ENCODE results near the gene QPCTL.
A peak's percentile ranks its signal among the peaks of the same experiment; 100 is the strongest.
"Not testable (repeated sequence)": the region's sequence is repeated elsewhere in the genome, so short reads cannot be mapped to it uniquely, and the experiment has no call there.

Gene QPCTL

DNA sequence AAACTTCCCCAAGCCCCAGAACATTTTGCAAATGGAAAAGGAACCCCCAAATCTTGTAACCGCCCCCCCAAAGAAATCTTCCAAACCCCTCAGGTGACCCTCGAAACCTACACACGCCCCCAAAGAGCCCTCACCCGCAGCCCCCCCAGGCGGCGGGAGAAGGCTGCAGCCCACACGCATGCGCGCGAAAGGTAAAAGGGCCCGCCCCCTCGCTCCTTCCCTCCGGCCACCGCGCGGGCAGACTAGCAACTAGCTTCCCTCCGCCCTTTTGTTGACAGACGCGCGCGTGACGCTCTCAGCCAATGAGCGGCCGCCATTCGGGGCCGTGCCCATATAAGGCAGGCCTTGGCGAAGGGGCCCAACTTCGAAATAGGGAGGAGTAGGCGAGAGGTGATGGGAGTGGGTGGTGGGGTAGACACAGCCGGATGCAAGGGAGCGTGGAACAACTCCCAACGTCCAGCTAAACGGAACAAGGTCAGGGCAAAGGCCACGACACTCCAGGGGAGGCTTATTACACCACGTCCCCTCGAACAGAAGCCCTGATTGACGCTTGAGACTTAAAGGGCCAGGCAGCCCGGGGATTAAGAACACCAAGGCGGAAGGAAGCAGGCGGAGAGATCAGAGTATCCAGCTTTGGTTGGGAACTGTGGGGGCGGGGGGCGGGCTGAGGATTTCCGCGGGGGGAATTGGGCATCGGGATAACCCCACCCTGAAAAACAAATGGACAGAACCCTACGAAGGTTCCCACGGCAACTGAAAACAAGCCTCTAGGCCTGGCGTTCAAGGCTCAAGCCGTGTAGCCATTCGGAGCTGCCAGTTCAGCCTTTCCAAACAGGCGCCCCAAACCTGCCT is 24.9 kb downstream of the QPCTL start:
- peak; percentile 96 for DNase-seq (ENCODE audit: low spot score)

DNA sequence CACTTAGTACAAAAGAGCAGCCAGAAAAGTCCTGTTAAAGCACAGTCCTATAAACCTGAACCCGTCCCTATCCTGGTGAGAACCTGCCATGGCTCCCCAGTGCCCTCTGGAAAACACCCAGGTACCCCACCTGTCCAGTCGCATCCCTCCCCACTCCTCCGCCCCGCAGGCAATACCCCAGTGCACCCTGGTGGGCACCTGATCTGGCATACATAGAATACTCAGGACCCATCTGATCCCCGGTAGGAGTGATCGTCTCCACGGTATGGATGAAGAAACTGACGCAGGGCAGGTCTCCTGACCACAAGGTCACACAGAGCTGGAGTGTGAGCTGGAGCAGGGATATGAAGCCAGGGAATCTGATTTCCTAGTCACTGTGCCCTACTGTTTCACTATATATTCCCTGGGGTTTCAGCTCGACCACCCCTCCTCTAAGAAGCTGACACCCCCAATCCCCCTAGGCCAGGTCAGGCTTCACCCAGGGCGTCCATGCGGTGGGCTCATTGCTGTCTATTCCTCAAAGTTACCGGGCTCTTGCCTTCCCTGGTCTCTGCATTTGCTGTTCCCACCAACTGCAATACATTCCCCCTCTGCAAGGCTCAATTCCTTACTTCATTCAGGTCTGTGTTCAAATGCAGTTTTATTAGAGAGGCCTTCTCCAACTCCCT is 25.7 kb downstream of the QPCTL start:
- DNase-seq (ENCODE audit: low spot score): no peak

DNA sequence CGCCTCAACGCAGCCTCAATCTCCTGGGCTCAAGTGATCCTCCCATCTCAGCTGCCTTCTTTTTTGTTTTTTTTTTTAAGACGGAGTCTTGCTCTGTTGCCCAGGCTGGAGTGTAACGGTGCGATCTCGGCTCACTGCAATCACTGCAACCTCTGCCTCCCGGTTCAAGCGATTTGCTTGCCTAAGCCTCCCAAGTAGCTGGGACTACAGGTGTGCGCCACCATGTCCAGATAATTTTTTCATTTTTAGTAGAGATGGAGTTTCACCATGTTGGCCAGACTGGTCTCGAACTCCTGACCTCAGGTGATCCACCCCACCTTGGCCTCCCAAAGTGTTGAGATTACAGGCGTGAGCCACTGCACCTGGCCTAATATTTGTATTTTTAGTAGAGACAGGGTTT is 27.6 kb downstream of the QPCTL start:
- DNase-seq (ENCODE audit: low spot score): not testable (repeated sequence)

DNA sequence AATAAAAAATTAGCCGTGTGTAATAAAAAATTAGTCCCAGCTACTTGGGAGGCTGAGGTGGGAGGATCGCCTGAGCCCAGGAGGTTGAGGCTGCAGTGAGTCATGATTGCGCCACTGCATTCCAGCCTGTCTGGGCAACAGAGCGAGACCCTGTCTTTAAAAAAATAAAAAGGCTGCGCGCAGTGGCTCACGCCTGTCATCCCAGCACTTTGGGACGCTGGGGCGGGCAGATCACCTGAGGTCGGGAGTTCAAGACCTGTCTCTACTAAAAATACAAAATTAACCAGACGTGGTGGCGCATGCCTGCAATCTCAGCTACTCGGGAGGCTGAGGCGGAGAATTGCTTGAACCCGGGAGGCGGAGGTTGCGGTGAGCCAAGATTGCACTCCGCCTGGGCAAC is 36.2 kb downstream of the QPCTL start:
- not testable (repeated sequence) for DNase-seq (ENCODE audit: low spot score)

- DNase-seq (ENCODE audit: low spot score): peak; percentile 33
These were observed 37.4 kb downstream of the QPCTL start for GRCh38 chr19:45729800-45730290.

DNA sequence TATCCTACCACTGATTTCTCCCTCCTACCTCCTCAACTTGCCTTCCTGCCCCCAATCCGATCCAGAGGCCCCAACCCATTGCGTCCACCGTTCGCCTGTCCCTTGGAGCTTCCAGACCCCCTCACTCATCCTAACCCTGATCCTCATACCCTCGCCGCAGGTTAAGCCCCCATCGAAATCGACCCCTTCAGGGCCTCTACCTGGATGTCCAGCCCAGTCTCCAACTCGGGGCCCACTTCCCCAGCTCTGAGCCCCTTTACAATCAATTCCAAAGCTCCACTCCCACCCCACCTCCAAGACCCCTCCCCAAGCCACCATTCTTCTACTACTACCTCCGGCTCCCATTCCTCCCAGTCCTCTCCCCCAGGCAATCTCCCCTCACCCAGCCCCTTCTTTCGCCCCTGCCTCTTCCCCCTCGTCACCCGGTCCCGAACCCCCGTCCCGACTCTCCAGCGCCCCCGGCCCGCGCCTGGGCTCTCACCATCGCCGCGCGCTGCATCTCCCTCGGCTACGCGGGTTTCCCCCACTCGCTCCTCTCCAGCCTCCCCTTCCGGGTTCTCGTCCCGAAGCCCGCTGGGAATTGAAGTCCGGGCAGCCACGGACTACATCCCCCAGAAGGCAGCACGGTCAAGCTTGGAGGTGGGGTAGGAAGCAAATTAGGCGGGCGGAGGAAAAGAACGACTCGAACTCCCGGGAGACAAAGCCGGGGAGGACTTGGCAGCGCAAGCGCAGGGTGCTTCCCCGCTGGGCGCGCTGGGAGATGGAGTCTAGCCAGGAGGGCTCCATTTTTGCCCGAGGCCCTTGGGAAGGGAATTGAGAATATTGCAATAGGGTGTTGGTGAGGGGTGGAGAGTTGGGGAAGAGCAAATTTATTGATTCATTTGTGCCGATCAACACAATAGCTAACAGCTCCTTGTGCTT is 38.2 kb downstream of the QPCTL start, which contains the start of gene FBXO46:
TSS of gene FBXO46 (minus strand) at position 529 of the 921 bp plus-strand sequence. CDS start 17,401 bp downstream, outside the sequence.
- peak; percentile 91 for DNase-seq (ENCODE audit: low spot score)

GRCh38 chr19:45733160-45733810 is 40.8 kb downstream of the QPCTL start, which contains the start of gene MEIOSIN:
Gene MEIOSIN, plus strand, starts transcription at chr19:45733439. Its CDS starts 1,938 bp downstream, at chr19:45735377.
- no peak for DNase-seq (ENCODE audit: low spot score)

- DNase-seq (ENCODE audit: low spot score): no peak
These were observed 47.3 kb downstream of the QPCTL start for GRCh38 chr19:45739498-45740439.

DNA sequence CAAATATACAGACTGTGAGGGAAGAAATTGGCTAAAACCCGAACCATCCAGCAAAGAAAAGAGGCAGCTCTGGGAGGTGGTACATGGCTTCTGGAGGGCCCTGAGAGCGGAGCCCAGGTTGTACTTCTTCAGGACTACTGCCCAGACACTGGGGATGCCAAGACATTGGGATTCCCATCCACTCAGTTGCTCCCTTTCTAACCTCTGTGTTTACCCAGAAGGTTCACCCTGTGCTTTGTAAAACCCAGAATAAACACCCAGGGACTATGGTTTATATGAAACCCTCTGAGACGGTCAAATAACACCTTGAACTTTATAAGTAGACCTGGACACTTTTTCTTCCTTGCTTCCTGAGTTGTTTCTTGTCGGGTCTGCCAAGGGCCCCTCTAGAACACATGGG is 50.5 kb downstream of the QPCTL start:
- no peak for DNase-seq (ENCODE audit: low spot score)

GRCh38 chr19:45745606-45746005 is 53.1 kb downstream of the QPCTL start:
- DNase-seq (ENCODE audit: low spot score): no peak

DNA sequence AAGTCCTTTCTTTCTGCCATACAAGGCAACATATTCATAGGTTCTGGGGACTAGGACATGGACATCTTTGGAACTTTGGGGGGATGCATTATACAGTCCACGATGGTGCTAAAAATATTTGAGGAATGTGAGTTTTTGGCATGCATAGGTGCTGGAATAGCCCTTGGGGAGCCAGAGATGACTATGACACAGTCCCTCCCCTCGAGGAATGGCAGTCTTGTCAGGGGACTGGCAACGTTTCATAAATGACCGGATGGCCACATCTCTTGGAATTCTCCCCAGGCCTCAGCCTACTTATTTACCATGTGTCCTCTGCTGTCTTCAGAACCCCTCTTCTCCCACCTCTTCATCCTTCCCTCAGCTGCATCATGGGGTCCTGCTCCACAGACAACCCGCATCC is 54.4 kb downstream of the QPCTL start:
- DNase-seq (ENCODE audit: low spot score): no peak

DNA sequence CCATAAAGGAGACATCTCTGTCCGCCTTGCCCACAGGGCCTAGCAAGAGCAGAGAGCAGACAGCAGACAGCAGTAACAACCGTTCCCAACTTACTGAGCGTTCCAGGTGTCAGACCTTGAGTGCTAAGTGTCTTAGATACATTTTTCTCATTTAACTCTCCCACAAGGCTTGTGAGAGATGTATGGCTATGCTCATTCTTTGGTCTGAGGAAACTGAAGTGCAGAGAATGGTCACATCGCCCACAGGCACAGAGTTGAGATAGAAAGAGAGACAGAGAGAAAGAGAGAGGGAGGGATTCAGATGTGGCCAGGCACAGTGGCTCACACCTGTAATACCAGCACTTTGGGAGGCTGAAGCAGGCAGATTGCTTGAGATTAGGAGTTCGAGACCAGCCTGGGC is 55.0 kb downstream of the QPCTL start:
- DNase-seq (ENCODE audit: low spot score): no peak

GRCh38 chr19:45751483-45751882 is 59.0 kb downstream of the QPCTL start:
- not testable (repeated sequence) for DNase-seq (ENCODE audit: low spot score)

GRCh38 chr19:45752639-45753038 is 60.2 kb downstream of the QPCTL start:
- no peak for DNase-seq (ENCODE audit: low spot score)

DNA sequence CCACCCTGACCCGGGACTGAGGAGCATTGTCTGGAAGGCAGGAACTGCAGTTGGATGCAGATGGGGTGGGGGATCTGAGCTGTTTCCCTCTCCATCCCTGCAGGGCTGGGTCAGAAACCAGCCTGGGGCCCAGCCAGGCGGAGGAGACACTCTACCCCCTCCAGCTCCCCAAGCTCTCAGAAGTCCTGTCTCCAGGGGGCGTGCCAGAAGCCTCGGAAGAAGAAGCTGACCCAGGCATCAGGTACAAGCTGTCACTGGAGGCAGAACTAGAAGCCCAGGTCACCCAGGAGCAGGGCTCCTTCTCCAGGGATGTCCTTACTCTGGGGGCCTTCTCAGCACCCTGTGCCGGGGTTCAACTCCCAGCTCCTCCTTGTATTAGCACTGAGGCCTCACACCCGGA is 61.1 kb downstream of the QPCTL start:
- DNase-seq (ENCODE audit: low spot score): no peak

All from HuH-7.5 (cell line).